Choroid plexus epithelial cell (primary cell): Measurements from ENCODE around the gene BBS9.

Experiments
- DNase-seq: peaks from one replicate; pipeline ENCODE4 v3.0.0-alpha.2; 2010; ENCODE audit warnings: low read depth
- H3K4me3 ChIP-seq: 2 replicates; pipeline ENCODE4 v1.5.1; 2011; ENCODE audit warnings: low read depth, mild to moderate bottlenecking, control low read depth, low read length, moderate library complexity
- TF ChIP-seq, protein P1 (sequence below): conservative IDR thresholded peaks from 2 replicates; pipeline ENCODE4 v1.5.1; 2011; ENCODE audit warnings: low read depth, mild to moderate bottlenecking, control low read depth, inconsistent platforms, low read length, moderate library complexity

BBS9 gene

DNA sequence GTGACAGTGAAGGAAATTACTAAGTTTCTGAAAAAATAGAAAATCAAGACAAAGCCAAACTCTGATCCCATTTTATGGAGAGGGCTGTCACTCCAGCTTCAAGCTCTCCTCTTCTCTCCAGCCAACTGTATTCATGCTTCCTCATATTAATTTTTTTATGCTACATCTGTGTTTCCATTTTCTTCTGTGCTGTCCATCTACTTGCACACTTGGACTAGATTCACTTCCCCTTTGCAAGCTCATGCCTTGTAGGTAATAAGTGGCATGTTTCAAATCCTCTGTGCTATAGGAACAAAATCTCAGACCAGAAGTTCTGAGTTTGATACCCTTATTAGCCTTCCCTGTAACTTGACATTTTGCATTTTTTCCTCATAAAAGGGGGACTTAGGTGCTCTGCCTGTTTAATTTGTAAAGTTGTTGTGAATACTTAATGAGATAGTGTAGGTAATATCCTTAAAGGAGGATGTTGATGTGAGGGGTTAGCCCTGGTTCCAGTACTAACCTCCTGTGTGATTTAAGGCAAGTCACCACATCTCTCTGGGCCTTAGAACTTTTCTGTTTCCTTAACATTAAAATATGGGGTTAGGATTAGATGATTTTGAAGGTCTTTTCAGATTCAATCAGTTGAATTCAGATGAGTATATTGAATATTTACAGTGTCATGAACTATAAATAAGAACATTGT, 358.8 kb downstream of the BBS9 start:
- no peak for DNase-seq
- H3K4me3 ChIP-seq, result no peak overlapping the region
- TF ChIP-seq, protein P1, sequence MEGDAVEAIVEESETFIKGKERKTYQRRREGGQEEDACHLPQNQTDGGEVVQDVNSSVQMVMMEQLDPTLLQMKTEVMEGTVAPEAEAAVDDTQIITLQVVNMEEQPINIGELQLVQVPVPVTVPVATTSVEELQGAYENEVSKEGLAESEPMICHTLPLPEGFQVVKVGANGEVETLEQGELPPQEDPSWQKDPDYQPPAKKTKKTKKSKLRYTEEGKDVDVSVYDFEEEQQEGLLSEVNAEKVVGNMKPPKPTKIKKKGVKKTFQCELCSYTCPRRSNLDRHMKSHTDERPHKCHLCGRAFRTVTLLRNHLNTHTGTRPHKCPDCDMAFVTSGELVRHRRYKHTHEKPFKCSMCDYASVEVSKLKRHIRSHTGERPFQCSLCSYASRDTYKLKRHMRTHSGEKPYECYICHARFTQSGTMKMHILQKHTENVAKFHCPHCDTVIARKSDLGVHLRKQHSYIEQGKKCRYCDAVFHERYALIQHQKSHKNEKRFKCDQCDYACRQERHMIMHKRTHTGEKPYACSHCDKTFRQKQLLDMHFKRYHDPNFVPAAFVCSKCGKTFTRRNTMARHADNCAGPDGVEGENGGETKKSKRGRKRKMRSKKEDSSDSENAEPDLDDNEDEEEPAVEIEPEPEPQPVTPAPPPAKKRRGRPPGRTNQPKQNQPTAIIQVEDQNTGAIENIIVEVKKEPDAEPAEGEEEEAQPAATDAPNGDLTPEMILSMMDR, result no peak

DNA sequence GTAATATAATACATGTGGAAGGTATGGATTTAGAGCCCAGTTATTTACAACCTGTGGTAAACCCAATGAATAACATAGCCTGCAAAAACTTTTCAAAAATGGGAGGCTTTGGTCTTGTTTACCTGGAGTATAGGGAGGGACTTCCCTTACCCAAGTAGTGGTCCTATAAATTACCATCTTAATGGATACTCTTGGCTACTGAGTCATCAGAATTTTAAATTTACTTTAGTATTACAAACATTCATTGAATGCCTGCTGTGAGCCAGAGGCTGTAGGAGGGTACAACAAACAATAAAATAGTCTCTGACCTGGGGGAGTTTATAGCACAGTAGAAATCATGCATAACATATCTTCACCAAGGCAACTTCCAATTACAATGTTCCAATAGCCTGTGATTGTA, 365.1 kb downstream of the BBS9 start:
- no peak overlapping the region for H3K4me3 ChIP-seq
- peak; percentile 7 for DNase-seq
- TF ChIP-seq, protein P1, result no peak

DNA sequence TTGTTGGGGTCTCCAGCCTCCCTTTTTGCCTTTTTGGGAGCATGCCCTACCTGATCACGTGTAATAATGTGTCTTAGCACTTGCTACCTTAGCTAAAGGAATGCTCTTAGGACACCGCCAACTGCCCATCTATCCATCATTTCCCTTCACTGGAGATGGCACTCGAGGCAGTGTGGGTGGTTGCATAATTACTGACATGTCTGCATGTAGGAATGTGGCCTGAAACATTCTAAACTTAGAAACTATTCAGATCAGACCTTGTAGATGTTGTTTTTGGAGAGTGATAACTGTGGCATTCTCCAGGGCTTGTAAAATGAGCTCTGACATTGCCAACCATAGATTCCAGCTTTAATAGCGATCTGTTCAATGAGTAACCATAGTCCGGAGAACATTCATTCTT, 365.8 kb downstream of the BBS9 start:
- DNase-seq, result peak; percentile 58
- no peak overlapping the region for H3K4me3 ChIP-seq
- TF ChIP-seq, protein P1, result no peak

DNA sequence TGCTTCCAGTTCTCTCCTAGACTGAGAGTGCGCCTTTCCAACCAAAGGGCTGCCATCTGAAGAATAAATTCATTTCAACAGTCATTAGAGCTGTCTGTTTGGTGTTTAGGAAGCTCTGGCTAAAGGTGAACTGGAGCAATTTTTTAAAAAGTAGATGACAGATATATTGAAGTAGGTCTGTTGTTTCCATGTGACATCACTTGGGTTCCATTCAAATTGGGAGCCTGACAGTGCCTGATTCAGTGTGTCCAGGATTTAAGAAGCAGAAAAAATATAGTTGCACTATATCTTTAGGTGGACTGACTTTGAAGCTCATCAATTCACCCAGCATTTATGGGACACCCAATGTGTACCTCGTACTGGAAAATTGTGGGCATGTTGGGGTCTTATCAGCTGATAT, 367.7 kb downstream of the BBS9 start:
- no peak overlapping the region for H3K4me3 ChIP-seq
- no peak for DNase-seq
- TF ChIP-seq, protein P1, result no peak

DNA sequence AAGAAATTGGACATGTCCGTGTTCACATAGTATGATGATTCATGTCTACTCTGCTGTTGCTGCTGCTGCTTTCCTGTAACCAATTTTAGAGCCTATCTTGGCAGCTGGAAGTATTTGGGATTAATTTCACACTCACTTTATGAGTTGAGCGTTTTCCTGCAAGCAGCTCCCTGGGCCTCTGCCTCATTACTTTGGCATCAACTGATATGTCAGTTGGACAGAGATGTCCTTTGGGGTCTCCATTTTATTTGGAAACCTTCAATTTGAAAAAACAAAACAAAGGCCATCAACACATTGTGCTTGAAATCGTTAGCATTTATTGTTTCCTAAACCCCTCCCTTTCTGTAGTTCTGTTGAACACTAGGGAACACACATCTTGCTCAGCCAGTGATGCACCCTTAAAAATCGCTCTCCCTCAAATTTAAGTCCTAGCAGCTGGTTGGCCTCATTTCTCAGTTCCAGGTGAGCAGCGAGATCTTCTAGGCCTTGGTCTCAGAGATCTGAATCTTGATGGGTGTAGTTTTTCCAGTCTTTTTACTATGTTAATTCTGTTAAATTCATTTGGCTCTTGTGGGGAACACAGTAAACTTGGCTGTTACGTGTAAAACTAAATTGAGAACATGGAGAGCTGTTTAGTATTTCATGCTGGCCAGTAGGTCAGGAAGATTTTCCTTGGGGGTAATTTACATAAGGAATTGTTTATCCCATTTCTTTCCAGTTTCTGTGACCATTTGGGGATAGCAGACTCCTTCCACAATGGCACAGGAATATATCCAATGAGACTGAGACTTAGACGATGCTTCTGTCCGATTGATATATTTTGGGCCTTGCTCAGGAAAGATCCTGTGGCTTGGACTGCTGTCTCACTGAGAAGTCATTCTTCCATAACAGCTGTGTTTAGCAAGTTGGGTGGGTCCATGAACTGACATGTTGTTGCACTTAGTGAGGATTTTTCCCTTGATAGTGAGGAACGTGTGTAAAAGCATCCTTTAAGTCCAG, 371.6 kb downstream of the BBS9 start:
- no peak for DNase-seq
- TF ChIP-seq, protein P1, result no peak

DNA sequence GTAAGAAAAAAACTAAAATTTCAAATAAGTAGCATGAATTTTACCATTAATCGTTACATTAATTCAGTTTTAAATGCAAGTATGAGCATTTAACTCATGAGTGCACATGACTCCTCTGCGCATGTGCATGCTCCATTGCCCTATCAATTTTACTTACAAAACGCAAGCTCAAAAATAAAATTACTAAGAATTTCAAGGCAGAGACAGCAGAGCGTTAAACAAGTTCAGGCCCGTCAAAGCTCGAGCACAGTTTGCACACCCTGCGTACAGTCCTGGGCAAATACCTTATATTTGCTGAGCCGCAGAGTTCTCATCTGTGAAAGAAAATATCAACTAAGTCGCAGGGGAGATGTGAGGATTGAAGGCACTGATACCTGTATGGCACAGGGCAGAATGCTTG, 373.6 kb downstream of the BBS9 start:
- H3K4me3 ChIP-seq, result no peak overlapping the region
- TF ChIP-seq, protein P1, result no peak
- no peak for DNase-seq

More for the DNA sequence above, 371.6 kb downstream of the BBS9 start:
- no peak overlapping the region for H3K4me3 ChIP-seq
